Upper lobe of left lung (tissue), 4 donors: ENCODE data around the gene PDE9A.

Experiments
- CTCF ChIP-seq, 6 experiments: fragments of 450-650 bp in 4 of 6; fragments of 200-600 bp in 2 of 6; sonication (generic) in 2 of 6; IDR thresholded peaks; one replicate each; pipeline ENCODE4 v1.5.1; 2016 to 2019; ENCODE audit warnings: antibody characterized with exemption in 6 of 6
- POLR2A ChIP-seq, 4 donors: fragments of 450-650 bp; IDR thresholded peaks; one replicate each; pipeline ENCODE4 v1.5.1; 2016 to 2017; ENCODE audit warnings: antibody characterized with exemption in 4 of 4, mild to moderate bottlenecking in 2 of 4
- POLR2AphosphoS5 ChIP-seq, 2 donors: sonication (generic); formaldehyde crosslinking; IDR thresholded peaks; one replicate each; pipeline ENCODE4 v1.5.1; 2017; ENCODE audit warnings: antibody characterized with exemption in 2 of 2

DNA sequence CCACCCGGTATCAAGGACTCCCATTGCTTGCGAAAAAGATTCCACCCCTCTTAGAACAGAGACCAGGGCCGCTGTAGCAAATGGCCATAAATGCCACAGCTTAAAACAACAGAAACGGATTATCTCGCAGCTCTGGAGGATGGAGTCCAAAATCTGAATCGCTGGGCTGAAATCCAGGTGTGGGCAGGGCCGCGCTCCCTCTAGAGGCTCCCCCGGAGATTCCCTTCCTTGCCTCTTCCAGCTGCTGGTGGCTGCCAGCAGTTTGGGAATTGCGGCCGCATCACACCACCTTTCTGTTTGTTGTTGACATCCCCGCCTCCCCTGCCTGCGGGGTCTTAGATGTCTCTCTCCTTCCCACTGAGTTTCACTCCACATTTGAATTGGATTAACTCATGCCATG is 15.6 kb downstream of the PDE9A start:
- no peak for TF ChIP-seq CTCF (IDR thresholded peaks at IDR 0.05)
- TF ChIP-seq POLR2AphosphoS5 (IDR thresholded peaks at IDR 0.05): no peak
- no peak for TF ChIP-seq POLR2A (IDR thresholded peaks at IDR 0.05)
